DOHH2 (cell line): Measurements from ENCODE around the gene NCBP3.
A peak's percentile ranks its signal among the peaks of the same experiment; 100 is the strongest.

Experiments used
- H3F3A ChIP-seq: fragments of 200-600 bp; sonication (generic), shearing (Covaris generic); 2 replicates; pipeline ENCODE4 v1.6.0; 2016; ENCODE audit warnings: antibody characterized with exemption, mild to moderate bottlenecking; ENCODE audit not compliant: control insufficient read depth, insufficient read depth
- H3K27ac ChIP-seq: fragments of 200-600 bp; sonication (generic); 2 replicates; pipeline ENCODE4 v1.5.1; 2014; ENCODE audit warnings: low read depth, mild to moderate bottlenecking, low read length, moderate library complexity
- H3K27me3 ChIP-seq: fragments of 200-600 bp; sonication (generic); 2 replicates; pipeline ENCODE4 v1.6.1; 2014; ENCODE audit warnings: mild to moderate bottlenecking, low read length, mixed read lengths; ENCODE audit not compliant: control insufficient read depth
- H3K36me3 ChIP-seq: fragments of 200-600 bp; sonication (generic); 2 replicates; pipeline ENCODE4 v1.6.1; 2014; ENCODE audit warnings: mild to moderate bottlenecking, low read length, moderate library complexity, mixed read lengths; ENCODE audit not compliant: control insufficient read depth
- H3K4me1 ChIP-seq: fragments of 200-600 bp; sonication (generic); 2 replicates; pipeline ENCODE4 v1.6.1; 2014; ENCODE audit warnings: mild to moderate bottlenecking, low read length, mixed read lengths; ENCODE audit not compliant: control insufficient read depth
- H3K4me2 ChIP-seq: fragments of 200-600 bp; sonication (generic); 2 replicates; pipeline ENCODE4 v1.6.0; 2014; ENCODE audit warnings: mild to moderate bottlenecking, low read length, moderate library complexity
- H3K4me3 ChIP-seq: fragments of 200-600 bp; sonication (generic); 2 replicates; pipeline ENCODE4 v1.5.1; 2014; ENCODE audit warnings: mild to moderate bottlenecking, low read length, mixed read lengths
- H3K79me2 ChIP-seq: fragments of 200-600 bp; sonication (generic); 2 replicates; pipeline ENCODE4 v1.6.1; 2014; ENCODE audit warnings: mild to moderate bottlenecking, low read length, mixed read lengths; ENCODE audit not compliant: control insufficient read depth
- H3K9me2 ChIP-seq: fragments of 200-600 bp; sonication (generic); replicated peaks from 2 replicates; pipeline ENCODE4 v1.6.1; 2014; ENCODE audit warnings: mild to moderate bottlenecking, low read length, mixed read lengths; ENCODE audit not compliant: control insufficient read depth
- H3K9me3 ChIP-seq: fragments of 200-600 bp; sonication (generic); 2 replicates; pipeline ENCODE4 v1.6.1; 2014; ENCODE audit warnings: antibody characterized with exemption, low read length, mixed read lengths; ENCODE audit not compliant: control insufficient read depth, insufficient read depth
- H4K20me1 ChIP-seq: fragments of 200-600 bp; sonication (generic); 2 replicates; pipeline ENCODE4 v1.6.0; 2014; ENCODE audit warnings: low read depth, mild to moderate bottlenecking, antibody characterized with exemption, low read length, moderate library complexity; ENCODE audit not compliant: control insufficient read depth, insufficient read depth
- EZH2phosphoT487 ChIP-seq: fragments of 200-600 bp; sonication (generic); IDR thresholded peaks from 2 replicates; pipeline ENCODE4 v1.6.1; 2017; ENCODE audit warnings: borderline replicate concordance, mild to moderate bottlenecking, antibody characterized with exemption, low read length, moderate library complexity, mixed read lengths
- TF ChIP-seq, protein P1 (sequence below): fragments of 200-600 bp; sonication (generic); IDR thresholded peaks from one replicate; pipeline ENCODE4 v1.5.1; 2014; ENCODE audit warnings: antibody characterized with exemption, mild to moderate bottlenecking, low read depth, low read length; ENCODE audit not compliant: poor library complexity, severe bottlenecking

NCBP3 gene

GRCh38 chr17:3768769-3769168 lies 77.3 kb downstream of the NCBP3 start:
- peaks cover 37% of the 10 kb centered on the region for H3K4me1 ChIP-seq

DNA sequence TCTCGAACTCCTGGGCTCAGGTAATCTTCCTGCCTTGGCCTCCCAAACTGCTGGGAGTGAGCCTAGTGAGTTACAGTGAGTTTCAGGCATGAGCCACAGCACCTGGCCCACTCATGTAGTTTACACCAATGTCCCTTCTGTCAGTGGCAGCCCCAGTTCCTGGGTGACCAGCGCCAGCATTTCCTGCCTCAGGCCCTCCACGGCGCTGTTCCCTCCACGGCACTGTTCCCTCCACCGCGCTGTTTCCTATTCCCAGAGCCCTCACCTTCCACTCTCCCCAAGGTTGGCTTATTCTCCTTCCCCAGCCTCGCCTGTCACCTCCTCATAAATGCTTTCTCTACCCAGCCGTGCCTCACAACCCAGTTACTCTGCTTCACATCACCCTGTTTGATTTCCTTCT lies 77.7 kb downstream of the NCBP3 start:
- H4K20me1 ChIP-seq, result no peaks in the 10 kb centered on the region
- no peak overlapping the region for H3K27ac ChIP-seq
- H3K9me2 ChIP-seq, result no peaks in the 10 kb centered on the region
- no peaks in the 10 kb centered on the region for H3K27me3 ChIP-seq
- peaks cover 39% of the 10 kb centered on the region for H3K4me1 ChIP-seq
- H3K4me3 ChIP-seq, result no peak overlapping the region
- TF ChIP-seq, protein P1, sequence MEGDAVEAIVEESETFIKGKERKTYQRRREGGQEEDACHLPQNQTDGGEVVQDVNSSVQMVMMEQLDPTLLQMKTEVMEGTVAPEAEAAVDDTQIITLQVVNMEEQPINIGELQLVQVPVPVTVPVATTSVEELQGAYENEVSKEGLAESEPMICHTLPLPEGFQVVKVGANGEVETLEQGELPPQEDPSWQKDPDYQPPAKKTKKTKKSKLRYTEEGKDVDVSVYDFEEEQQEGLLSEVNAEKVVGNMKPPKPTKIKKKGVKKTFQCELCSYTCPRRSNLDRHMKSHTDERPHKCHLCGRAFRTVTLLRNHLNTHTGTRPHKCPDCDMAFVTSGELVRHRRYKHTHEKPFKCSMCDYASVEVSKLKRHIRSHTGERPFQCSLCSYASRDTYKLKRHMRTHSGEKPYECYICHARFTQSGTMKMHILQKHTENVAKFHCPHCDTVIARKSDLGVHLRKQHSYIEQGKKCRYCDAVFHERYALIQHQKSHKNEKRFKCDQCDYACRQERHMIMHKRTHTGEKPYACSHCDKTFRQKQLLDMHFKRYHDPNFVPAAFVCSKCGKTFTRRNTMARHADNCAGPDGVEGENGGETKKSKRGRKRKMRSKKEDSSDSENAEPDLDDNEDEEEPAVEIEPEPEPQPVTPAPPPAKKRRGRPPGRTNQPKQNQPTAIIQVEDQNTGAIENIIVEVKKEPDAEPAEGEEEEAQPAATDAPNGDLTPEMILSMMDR, result no peak
- no peak for TF ChIP-seq EZH2phosphoT487
- H3K79me2 ChIP-seq, result no peaks in the 10 kb centered on the region
- no peaks in the 10 kb centered on the region; the same call in 1 of the 2 replicates for H3F3A ChIP-seq
- no peaks in the 10 kb centered on the region for H3K9me3 ChIP-seq
- H3K4me2 ChIP-seq, result no peak overlapping the region
- H3K36me3 ChIP-seq, result no peaks in the 10 kb centered on the region

More at GRCh38 chr17:3768769-3769168, 77.3 kb downstream of the NCBP3 start:
- no peak overlapping the region for H3K4me3 ChIP-seq
- H3K27me3 ChIP-seq, result no peaks in the 10 kb centered on the region
- no peaks in the 10 kb centered on the region; the same call in 1 of the 2 replicates for H3F3A ChIP-seq
- no peaks in the 10 kb centered on the region for H3K36me3 ChIP-seq
- no peak for TF ChIP-seq EZH2phosphoT487
- TF ChIP-seq, protein P1, result no peak
- no peak overlapping the region for H3K27ac ChIP-seq
- H3K9me2 ChIP-seq, result no peaks in the 10 kb centered on the region
- no peak overlapping the region for H3K4me2 ChIP-seq
- no peaks in the 10 kb centered on the region for H3K9me3 ChIP-seq
- no peaks in the 10 kb centered on the region for H3K79me2 ChIP-seq
- no peaks in the 10 kb centered on the region for H4K20me1 ChIP-seq

DNA sequence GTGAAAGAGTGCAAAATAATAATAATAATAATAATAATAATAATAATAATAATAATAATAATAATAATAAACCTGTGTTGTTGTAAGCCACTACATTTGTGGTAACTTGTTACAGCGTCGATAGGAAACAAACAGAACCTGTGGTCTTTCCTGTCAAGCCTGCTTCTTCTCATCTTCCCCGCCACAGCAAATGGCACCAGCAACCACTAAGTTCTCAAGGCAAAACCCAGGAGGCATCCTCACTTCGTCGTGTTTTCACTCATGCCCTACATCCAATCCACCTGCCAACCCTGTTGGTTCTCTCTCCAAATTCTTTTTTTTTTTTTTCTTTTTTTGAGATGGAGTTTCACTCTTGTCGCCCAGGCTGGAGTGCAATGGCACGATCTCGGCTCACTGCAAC lies 79.3 kb downstream of the NCBP3 start:
- H3K27me3 ChIP-seq, result no peaks in the 10 kb centered on the region
- H4K20me1 ChIP-seq, result no peaks in the 10 kb centered on the region
- no peaks in the 10 kb centered on the region for H3K36me3 ChIP-seq
- no peak overlapping the region for H3K4me3 ChIP-seq
- H3K27ac ChIP-seq, result no peak overlapping the region
- peaks cover 39% of the 10 kb centered on the region for H3K4me1 ChIP-seq
- no peaks in the 10 kb centered on the region for H3K9me3 ChIP-seq
- H3F3A ChIP-seq, result no peaks in the 10 kb centered on the region; the same call in 1 of the 2 replicates
- TF ChIP-seq, protein P1, result no peak
- no peak for TF ChIP-seq EZH2phosphoT487
- no peak overlapping the region for H3K4me2 ChIP-seq
- H3K79me2 ChIP-seq, result no peaks in the 10 kb centered on the region
- H3K9me2 ChIP-seq, result no peaks in the 10 kb centered on the region

- H3K4me3 ChIP-seq, result no peak overlapping the region
- H3K9me2 ChIP-seq, result no peaks in the 10 kb centered on the region
- H3K27ac ChIP-seq, result no peak overlapping the region
- TF ChIP-seq EZH2phosphoT487, result no peak
- TF ChIP-seq, protein P1, result no peak
- H3K4me1 ChIP-seq, result peaks cover 36% of the 10 kb centered on the region
- H3K27me3 ChIP-seq, result no peaks in the 10 kb centered on the region
- no peaks in the 10 kb centered on the region for H4K20me1 ChIP-seq
- no peaks in the 10 kb centered on the region for H3K9me3 ChIP-seq
- H3K79me2 ChIP-seq, result no peaks in the 10 kb centered on the region
- H3K4me2 ChIP-seq, result peak overlapping the region; percentile 24
- no peaks in the 10 kb centered on the region for H3K36me3 ChIP-seq
- no peaks in the 10 kb centered on the region; the same call in 1 of the 2 replicates for H3F3A ChIP-seq
Measured at GRCh38 chr17:3765981-3766380, 80.1 kb downstream of the NCBP3 start.
